ENCODE results near the gene ARHGAP22. TPM values are rescaled to one million over a fixed set of nuclear protein-coding genes. Genes with fewer than 3 reads are reported as not detected.

ARHGAP22 gene
- polyA plus RNA-seq, 10 donors: 1.1 to 2.2 (median 1.3) TPM

DNA sequence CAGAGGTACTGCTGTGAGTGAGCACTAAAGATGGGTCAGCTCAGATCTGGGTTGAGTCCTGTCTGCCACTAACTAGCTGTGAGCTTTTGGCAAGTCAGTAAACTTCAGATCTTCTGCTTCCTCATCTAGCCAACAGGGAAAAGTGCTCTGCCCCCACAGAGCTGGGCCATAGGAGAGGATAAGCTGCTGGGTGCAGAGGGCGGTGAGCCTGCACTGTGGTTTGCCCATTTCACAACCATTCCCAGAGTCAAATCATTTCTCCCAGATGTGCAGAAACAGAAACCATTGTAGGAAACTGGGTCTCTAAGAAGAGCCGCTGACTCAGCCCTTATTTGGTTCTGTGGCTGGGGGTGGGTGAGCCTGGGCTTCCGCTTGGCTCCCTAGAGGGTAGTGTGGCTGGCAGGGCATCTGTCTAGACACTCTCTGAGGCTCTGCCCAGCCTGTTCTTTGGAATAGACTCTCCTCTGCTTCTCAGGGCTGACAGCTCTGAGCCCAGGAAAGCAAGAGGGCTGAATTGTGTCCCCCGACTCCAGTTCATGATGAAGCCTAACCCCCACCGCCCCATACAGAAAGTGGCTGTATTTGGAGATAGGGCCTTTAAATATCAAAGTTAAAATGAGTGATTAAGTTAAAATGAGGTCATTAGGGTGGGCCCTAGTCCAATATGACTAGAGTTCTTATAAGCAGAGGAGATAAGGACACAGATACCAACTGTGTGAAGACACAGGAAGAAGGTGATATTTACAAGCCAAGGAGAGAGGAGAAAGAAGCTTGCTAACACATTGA, 29.5 kb upstream of the ARHGAP22 start:
- DNase-seq: peak; percentile 28 to 53 (median 50)

DNA sequence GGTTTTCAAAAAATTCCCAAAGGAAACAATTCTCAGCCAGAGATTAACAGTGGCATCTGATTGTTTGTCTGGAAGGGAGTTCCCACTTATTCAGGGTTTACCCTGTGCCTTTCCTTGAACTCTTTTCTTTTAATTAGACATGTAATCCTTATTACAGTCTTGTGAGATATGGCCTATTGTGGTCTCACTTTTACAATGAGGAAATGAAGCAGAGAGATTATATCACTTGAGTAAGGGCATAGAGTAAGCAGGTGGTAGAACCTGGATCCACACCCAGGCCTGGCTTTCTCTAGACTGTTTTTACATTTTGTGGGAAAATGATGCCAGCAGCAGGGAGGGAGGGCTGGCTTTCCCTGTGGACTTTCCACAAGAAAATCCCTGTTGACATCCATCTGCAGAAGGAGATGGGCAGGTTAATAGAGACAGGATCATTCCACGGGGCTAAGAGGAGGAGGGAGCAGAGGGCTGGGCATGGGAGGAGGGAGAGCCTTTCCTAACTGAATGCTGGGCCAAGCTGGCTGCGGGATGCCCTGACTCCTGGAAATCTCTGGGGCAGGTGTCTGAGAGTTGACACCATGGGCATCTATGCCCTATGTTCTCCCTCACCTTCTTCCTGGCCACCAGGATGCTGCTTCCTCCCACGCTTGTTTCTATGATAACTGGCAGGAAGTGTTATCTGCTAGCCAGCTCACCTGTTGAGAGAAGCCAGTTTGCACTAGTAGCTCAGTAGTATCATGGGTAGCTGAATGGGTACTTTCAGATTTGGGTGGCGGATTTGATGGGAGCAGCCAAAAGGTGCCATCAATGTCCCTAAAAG, 28.7 kb upstream of the ARHGAP22 start:
- DNase-seq: no peak

DNA sequence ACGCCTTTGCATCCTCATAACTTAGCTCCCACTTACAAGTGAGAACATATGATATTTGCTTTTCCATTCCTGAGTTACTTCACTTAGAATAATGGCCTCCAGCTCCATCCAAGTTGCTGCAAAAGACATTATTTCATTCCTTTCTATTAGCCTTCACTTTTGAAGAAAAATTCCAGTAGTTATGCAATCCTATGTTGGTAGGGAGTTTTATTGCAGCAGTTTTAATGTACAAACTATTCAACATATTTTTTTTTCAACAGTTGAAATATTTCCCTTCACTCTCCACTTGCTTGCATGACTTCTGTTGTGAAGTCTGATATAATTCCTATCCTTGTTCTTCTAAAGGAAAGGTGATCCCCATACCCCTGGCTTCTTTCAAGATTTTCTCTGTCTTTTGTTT, 27.3 kb upstream of the ARHGAP22 start:
- DNase-seq: no peak

DNA sequence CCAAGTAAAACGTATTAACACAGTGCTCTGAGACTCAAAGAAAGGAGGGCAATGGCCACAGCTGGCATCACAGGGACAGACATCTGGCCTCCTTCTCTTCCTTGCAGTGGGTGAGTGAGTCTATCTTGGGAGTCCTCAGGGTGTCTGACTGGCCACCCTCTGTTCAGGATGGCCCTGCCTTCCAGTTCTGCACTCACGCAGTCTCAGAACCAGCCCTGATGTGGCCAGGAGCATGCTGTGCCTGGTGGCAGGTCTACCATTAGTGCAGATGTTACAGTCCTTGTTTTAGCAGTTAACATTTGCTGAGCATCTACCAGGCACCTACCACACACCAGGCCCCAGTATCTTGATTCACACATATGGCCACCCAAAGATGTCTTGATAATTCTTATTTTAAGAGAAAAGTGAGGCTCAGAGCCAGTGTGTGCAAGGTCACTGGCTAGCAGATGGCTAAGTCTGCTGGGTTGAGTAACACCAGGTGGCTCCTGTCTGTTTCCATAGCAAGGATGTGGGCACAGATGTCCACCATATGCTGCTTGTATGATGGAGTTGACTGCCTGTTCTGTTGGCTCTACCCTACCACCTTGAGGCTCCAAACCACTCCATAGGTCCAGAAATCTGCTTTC, 23.2 kb upstream of the ARHGAP22 start:
- DNase-seq: no peak

DNA sequence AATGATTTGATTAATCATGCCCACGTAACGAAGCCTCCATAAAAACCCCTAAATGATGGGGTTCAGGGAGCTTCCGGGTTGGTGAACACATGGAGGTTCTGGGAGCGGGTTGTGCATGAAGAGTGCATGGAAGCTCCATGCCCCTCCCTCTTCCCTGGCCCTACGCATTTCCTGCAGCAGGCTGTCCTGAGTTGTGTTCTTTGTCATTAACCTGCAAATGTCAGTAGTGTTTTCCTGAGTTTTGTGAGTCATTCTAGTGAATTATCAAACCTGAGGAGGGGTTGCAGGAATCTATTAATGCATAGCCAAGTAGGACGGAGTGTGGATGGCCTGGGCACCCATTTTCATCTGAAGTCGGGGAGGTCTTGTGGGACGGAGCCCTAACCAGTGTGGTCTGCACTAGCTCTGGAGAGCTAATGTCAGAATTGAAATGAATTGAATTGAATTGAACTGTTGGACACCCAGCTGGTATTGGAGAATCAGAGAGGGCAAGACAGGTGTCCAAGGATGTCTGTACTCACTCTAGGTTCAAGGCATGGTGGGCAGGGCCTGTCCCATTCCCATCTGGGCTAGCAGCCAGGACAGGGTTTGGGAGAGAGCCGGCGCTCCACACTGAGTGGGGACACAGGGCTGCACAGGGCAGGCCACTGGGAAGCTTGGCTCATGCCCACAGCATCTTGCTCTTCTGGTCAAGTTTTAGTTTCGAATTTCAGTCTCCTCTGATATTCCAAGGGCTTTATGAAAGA, 22.3 kb upstream of the ARHGAP22 start:
- no peak for DNase-seq

DNA sequence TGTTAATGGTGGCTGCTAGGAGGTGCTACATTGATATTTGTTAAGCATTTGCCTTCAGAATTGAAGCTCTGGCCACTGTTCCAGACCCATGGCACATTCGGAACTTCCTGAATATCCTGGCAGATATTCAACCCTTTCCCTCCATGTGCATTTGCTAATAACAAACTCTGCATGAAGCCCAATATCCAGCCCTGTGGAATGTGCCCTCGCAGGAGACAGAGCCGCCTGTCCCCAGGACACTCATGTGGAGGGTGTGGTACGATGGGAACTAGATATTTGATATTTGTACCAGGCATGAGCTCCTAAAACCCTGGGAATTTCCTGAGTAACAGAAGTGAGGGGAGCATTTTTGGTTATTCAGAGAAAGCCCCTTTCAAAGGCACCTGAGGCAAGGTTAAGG, 21.6 kb upstream of the ARHGAP22 start:
- no peak for DNase-seq

DNA sequence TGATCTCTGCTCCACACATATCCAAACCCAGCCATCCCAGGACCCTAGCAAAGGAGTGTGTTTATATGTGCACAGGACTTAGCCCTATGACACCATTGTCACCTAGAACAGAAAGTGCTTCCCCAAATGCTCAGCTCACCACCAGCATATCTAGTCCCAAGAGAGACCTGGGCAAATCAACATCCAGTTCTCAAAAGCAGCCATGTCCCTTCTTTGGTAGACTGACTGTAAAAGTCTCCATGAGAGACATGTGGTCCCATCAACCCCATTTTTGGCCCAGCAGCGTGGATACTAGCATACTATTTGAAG, 20.9 kb upstream of the ARHGAP22 start:
- no peak for DNase-seq

DNA sequence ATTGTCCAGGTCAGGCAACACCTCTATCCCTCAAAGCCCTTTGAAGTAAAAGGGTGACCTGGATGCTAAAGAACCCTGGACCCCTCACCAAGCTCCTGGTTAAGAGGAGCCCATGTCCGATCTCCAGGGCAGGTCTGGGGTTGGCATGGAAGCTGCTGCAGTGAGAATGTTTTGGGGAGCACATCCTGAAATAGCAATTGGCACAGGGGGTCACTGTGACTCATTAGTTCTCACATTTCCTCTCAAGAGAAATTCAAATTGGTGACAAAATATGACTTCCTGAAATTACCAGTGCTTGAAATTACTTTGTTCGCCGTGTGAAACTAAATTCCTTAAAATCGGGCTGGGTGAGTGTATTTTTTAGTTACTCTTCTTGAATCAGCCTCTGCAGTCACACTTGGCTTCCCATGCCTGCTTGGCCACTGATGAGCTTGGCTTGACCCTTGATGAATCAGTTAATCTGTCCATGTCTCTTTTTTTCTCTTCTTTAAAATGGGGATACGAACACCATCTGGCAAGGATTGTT, 18.8 kb upstream of the ARHGAP22 start:
- no peak for DNase-seq

DNA sequence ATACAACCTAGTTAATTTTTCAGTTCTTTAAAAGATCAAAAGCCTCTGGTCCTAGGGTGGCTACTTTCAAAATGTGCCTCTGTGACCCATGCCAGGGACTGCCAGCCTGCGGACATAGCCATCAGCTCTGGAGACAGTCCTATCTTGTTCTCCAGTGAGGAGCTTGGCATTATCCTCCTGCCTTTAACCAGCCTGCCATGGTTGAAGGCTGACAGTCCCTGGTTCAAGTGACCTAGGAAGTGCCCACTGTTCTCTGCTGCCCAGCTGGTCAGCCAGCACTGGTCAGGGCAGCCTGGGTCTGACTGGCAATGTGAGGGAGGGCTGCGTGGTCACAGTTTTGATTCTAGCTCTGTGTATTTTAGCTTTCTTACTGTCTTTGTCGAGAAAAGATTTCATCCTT, 18.1 kb upstream of the ARHGAP22 start:
- DNase-seq: no peak

DNA sequence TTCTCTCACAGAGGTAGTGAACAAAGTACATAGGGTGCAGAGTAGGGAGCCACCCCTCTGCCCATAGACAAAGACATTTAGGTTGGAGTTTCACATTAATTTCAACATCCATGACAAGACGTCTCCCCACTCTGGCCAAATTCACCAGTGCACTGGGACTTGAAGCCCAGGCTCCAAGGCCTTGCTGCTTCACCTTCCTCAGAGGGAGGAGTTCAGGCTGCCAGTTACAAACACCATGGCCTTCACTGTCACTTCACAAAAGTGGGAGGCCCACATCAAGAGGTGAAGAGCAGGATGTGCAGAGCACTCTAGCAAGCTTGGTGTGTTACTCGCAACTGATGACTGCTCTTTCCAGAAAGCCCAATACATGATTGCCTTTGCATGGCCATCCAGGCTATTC, 15.8 kb upstream of the ARHGAP22 start:
- no peak for DNase-seq

DNA sequence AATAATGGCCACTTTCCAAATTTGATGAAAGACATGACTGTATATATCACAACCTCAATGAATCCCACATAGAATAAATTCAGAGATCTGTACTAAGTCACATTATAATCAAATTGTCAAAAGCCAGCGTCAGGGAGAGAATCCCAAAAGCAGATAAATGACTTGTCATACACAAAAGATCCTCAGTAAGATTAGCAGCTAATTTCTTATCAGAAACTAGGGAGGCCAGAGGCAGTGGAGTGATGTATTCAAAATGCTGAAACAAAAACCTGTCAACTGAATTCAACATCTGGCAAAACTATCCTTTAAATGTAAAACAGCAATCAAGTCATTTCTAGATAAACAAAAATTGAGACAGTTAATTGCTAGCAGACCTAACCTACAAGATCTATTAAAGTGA, 11.6 kb upstream of the ARHGAP22 start:
- no peak for DNase-seq

DNA sequence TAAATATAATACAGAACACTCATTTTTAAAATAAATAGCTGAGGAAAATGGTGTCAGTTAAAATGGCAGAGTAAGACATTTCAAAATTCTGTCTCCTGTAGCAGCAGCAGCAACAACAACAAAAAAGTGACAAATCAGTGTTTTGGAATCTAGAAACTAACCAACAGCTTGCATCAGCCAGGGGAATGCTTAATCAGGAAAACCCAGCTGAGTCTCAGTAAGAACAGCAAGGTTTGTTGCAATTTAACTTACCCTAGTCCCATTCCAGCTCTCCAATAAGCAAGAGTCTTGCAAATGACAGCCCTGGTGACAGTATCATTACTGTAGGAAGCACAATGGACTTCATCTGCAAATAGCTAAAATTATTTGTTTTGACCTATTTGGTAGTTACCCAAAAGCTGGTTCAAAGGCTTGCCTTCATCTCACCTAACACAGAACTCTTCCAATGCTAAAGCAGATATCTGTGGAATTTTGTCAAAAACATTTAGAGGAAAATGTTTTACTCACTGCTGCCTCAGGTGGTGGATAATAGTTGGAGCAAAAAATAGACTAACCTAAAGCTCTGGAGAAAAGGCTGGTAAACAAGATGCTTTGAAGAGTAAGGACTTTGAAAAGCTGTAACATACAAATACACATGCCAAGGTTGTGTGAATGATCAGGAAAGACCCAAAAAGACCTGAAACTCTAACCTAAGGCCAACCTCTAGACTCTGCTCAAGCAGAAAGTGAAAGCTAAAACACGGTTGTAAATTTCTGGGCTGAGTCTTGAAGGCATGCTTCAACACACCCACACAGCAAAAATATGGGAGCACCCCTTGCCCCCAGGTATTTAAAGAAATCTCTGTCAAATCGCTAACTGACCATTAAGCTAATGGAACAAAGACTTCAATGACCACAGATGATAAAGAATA, 9.9 kb upstream of the ARHGAP22 start:
- DNase-seq: no peak

DNA sequence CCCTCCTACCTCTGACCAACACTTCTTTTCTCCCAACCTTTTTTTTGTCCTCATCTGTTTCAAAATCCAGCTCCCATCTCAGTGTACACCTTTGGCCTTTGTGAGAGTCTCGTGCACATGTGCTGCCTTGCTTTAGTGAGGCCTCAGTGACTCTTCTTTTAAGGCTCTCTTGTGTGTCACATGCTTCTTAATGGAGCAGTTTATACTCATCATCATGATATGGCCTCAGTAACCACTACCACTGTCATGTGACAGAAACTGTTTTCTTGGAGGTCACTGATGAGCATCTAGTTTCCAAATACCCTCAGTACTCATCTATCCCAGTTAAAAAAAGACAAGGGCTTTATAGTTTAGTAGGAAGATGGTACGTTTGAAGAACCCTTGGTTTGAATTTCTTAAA, 8.1 kb upstream of the ARHGAP22 start:
- no peak for DNase-seq

DNA sequence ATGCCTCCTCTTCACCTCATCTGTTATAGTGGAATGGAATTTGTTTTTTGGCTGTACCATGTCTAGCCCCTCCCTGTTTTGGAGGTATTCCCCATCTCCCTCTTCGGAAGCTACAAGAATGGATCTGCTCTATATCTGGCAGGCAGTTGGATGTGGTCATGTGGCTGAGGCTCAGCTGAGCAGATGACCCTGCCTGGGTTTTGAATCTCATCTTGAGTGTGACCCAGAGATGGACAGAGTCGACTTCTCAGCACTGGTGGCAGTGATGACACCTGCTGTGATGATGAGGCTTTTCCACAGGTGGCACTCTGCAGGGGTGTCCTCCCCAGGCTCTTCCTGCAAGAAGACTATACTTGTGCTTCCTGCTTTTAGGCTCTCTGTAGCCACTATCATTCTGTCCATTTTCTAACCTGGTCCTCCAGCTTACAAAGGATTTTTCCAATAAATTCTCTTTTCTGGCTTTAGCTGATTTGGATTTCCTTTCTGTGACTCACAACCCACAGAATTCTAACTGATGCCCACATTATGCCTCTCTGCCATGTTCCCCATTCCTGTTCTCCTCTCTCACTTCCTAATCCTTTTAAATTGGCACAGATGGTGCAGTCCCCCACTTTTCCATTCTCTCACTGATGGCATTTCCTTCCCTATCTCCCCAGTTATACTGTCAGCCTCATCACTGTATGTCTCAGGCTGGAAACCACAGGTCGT, 7.5 kb upstream of the ARHGAP22 start:
- no peak for DNase-seq

DNA sequence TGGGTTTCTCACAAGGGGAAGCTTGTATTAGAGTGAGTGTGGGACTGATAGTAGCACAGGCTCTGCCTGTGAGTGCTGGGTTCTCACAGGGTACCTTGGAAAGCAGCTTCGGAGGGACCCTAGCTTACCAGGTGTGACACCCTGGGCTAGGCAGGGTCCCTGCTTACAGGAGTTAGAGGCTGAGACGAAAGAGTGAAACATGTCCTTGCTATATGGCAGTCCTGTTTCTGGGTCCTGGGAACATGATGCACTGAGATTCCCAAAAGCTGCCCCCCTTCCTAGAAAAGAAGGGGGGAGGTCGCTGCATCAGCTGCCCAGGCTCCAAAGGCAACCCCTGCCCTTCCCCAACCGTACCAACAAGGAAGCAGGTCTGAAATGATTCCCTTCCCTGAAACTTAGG, 6.3 kb upstream of the ARHGAP22 start:
- DNase-seq: no peak

DNA sequence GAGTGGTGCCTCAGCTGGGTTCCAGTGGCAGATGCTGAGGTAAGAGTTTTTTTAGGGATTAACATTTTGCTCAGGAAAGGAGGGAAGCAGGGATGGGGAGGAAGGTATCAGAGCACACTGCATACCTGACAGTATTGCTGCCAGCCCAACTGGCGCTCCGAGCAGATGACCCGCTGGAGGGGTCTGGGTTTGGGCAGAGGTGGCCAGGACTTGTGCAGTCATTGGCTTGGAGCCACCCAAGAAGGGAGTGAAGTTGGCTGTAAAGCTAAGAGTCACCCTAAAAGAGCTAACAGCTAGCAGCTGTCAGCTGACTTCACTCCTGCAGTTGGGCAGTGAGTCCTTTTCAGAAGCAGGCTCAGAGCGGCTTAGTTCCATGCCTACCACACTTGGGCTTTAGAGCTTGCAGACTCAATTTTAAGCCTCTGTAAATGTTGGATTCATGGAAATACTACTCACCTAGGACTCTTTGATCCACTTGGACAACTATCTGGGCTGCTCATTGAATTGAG, 5.8 kb upstream of the ARHGAP22 start:
- no peak for DNase-seq

DNA sequence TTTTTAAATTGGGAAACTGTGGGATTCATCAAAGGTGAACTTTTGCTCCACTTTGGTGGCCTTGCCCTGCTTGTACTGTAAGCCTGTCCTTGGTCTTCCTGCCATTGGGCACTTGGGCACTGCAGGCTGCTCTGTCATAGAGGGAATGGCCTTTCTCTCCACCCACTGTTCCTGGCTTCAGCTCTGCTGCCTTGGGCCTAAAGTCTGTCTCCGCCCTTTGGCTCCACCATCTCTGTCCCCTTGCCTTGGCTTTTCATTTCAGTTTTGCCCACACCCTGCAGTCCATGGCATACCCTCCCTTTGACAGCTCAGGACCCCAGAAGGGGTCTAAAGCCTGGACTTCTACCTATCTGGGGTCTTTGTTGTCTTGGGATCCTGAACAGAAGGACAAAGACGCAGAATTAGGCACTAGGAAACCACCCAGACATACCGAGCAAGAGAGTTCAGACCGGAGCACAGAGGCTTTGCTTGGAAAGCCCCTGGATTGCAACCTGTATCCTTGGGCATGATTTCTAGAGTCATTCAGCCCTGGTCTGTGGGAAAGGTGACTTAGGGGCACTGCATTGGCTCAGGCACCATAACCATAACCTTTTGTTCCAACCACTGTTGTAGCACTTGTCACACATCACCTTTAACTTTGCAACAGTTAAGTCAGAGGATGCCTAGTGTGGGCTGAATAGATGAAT, 5.2 kb upstream of the ARHGAP22 start:
- no peak for DNase-seq

DNA sequence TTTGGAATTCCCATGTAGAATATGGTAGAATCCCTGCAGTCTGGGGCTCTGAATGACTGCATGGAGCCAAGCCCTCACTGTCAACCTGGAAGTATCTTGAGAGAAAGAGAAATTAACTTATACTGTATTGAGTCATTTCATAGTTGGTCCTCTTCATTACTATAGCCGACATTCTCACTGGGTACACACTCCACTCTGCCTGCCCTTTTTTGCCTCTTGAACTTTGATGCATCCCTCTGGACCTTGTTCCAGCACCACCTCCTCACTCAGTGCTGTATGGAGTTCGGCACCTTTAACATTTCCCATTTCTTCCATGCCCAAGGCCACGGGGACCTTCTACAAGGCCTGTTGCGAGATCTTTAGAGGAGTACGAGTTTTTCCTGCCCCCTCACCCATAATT, 4.6 kb upstream of the ARHGAP22 start:
- no peak for DNase-seq

DNA sequence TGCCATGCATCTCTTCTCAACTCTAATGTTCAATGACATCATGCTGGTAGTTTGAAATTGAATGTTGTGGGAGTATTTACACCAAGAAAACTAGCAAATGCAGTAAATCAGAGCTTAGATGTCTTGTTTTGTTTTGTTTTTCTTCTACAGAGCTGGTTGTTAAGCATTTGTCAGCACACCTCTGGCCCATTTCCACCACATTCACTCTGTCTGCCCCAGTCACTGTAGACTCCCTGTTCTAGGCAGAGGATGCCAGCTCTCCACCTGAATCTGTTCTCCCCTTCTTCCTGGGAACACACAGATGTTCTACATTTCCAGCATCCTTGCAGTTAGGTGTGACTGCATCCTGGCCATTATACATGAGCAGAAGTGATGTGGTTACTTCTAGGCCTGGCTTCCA, 4.1 kb upstream of the ARHGAP22 start:
- DNase-seq: no peak
